Stimulated activated CD4-positive, alpha-beta T cell treated with anti-CD3 and anti-CD28 coated beads, Interleukin-4, amount 100 ng/mL, for 1 hour (primary cell): Measurements from ENCODE around the gene LMCD1.

Experiments
- DNase-seq: peaks from one replicate; pipeline ENCODE4 v3.0.0-alpha.2; 2020

Gene LMCD1

GRCh38 chr3:8509961-8510360 lies 8.3 kb downstream of the LMCD1 start:
- no peak for DNase-seq

- no peak for DNase-seq
Measured at GRCh38 chr3:8512234-8512633, 10.6 kb downstream of the LMCD1 start.

GRCh38 chr3:8516047-8516661 lies 14.5 kb downstream of the LMCD1 start:
- DNase-seq = no peak

GRCh38 chr3:8516783-8517182 lies 15.2 kb downstream of the LMCD1 start:
- no peak for DNase-seq

GRCh38 chr3:8517487-8517886 lies 15.9 kb downstream of the LMCD1 start:
- DNase-seq = no peak

GRCh38 chr3:8518138-8518537 lies 16.5 kb downstream of the LMCD1 start:
- no peak for DNase-seq

GRCh38 chr3:8519156-8519555 lies 17.5 kb downstream of the LMCD1 start:
- no peak for DNase-seq

GRCh38 chr3:8519774-8520448 lies 18.3 kb downstream of the LMCD1 start:
- DNase-seq = no peak

- DNase-seq = no peak
Measured at GRCh38 chr3:8520816-8521403, 19.3 kb downstream of the LMCD1 start.

GRCh38 chr3:8523041-8523440 lies 21.4 kb downstream of the LMCD1 start:
- no peak for DNase-seq

- no peak for DNase-seq
Measured at GRCh38 chr3:8524249-8524648, 22.6 kb downstream of the LMCD1 start.

GRCh38 chr3:8524656-8525399 lies 23.2 kb downstream of the LMCD1 start:
- DNase-seq = no peak

- DNase-seq = no peak
Measured at GRCh38 chr3:8525893-8526292, 24.3 kb downstream of the LMCD1 start.

- no peak for DNase-seq
Measured at GRCh38 chr3:8529181-8529637, 27.6 kb downstream of the LMCD1 start.

GRCh38 chr3:8529738-8530525 lies 28.3 kb downstream of the LMCD1 start:
- no peak for DNase-seq

GRCh38 chr3:8530581-8530980 lies 29.0 kb downstream of the LMCD1 start:
- no peak for DNase-seq

- no peak for DNase-seq
Measured at GRCh38 chr3:8532251-8532871, 30.7 kb downstream of the LMCD1 start.

- DNase-seq = no peak
Measured at GRCh38 chr3:8536096-8537056, 34.8 kb downstream of the LMCD1 start.

GRCh38 chr3:8537440-8537839 lies 35.8 kb downstream of the LMCD1 start:
- no peak for DNase-seq

GRCh38 chr3:8538223-8538622 lies 36.6 kb downstream of the LMCD1 start:
- no peak for DNase-seq

GRCh38 chr3:8538913-8539312 lies 37.3 kb downstream of the LMCD1 start:
- DNase-seq = no peak
